Left ventricle myocardium inferior (tissue), 1 donor: Measurements from ENCODE around the gene KASH5. TPM values are rescaled to one million over a fixed set of nuclear protein-coding genes. Genes with fewer than 3 reads are reported as not detected.

Experiments
- DNase-seq: peaks from one replicate; pipeline ENCODE4 v3.0.0-alpha.2; 2020
- H3K27ac ChIP-seq: fragments of 200-600 bp; replicated peaks from 2 replicates; pipeline ENCODE4 v1.8.0; 2021
- H3K27me3 ChIP-seq: fragments of 200-600 bp; 2 replicates; pipeline ENCODE4 v1.8.0; 2021; ENCODE audit warnings: low read depth
- H3K36me3 ChIP-seq: fragments of 200-600 bp; 2 replicates; pipeline ENCODE4 v1.8.0; 2021
- H3K4me1 ChIP-seq: fragments of 200-600 bp; 2 replicates; pipeline ENCODE4 v1.8.0; 2021
- H3K4me3 ChIP-seq: fragments of 200-600 bp; 2 replicates; pipeline ENCODE4 v1.8.0; 2021; ENCODE audit warnings: mild to moderate bottlenecking, moderate library complexity
- H3K9me3 ChIP-seq: fragments of 200-600 bp; replicated peaks from 2 replicates; pipeline ENCODE4 v1.8.0; 2021
- intact Hi-C: fragments of 100-400 bp; cut with micrococcal nuclease; formaldehyde crosslinking; loops from one replicate; pipeline ENCODE4 v1.11.0; 2022
- total RNA-seq: library from RNA; stranded (reverse); fragmentation: NEBNext Ultra II Directional; extraction: Animal tissue kit (Norgen Biotek cat#: 25700); gene quantifications from one replicate; pipeline ENCODE4 v1.2.1, GENCODE V29; 2021
- TF ChIP-seq, protein P1 (sequence below): fragments of 200-600 bp; IDR thresholded peaks from 2 replicates; pipeline ENCODE4 v1.8.0; 2021; ENCODE audit warnings: antibody characterized with exemption, mild to moderate bottlenecking, borderline replicate concordance
- donor health status: DM: no; HTN: yes; CAD: no; lungs with severe emphysema.

Gene KASH5
- total RNA-seq, 1 donor from 2014 or later, result not detected

GRCh38 chr19:49411681-49412326, 23.8 kb downstream of the KASH5 start:
- H3K27me3 ChIP-seq, result peaks cover 59% of the 10 kb centered on the region
- no peak overlapping the region for H3K4me3 ChIP-seq
- H3K4me1 ChIP-seq, result no peaks in the 10 kb centered on the region
- no peak for DNase-seq
- intact Hi-C loops, result no loop called here
- H3K27ac ChIP-seq, result no peak overlapping the region
- TF ChIP-seq, protein P1, sequence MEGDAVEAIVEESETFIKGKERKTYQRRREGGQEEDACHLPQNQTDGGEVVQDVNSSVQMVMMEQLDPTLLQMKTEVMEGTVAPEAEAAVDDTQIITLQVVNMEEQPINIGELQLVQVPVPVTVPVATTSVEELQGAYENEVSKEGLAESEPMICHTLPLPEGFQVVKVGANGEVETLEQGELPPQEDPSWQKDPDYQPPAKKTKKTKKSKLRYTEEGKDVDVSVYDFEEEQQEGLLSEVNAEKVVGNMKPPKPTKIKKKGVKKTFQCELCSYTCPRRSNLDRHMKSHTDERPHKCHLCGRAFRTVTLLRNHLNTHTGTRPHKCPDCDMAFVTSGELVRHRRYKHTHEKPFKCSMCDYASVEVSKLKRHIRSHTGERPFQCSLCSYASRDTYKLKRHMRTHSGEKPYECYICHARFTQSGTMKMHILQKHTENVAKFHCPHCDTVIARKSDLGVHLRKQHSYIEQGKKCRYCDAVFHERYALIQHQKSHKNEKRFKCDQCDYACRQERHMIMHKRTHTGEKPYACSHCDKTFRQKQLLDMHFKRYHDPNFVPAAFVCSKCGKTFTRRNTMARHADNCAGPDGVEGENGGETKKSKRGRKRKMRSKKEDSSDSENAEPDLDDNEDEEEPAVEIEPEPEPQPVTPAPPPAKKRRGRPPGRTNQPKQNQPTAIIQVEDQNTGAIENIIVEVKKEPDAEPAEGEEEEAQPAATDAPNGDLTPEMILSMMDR, result no peak
- no peaks in the 10 kb centered on the region for H3K36me3 ChIP-seq
- H3K9me3 ChIP-seq, result no peaks in the 10 kb centered on the region

DNA sequence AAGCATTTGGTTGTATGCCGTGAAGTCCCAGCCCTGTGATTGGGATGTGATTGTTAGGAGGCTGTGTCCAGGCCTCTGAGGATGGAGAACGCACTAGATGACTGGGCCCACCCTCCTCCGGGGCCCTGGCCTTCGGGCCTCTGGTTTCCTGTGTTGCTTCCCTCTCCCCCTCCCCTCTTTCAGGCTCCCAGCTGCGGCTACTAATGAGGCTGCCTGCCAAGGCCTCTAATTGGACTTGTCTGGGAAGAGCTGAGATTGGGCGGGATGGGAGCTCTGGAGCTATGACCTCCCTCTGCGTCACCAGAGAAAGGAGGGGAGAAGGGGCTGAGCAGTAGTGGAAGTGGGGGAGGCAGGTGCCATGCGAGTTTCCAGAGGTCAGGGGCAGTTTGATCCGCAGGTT, 25.3 kb downstream of the KASH5 start:
- Histone ChIP-seq H3K9me3 (no peaks in the 10 kb centered on the region), H3K36me3 (no peaks in the 10 kb centered on the region), H3K27ac (no peak overlapping the region), H3K4me3 (no peak overlapping the region), H3K4me1 (no peaks in the 10 kb centered on the region), H3K27me3 (peaks cover 66% of the 10 kb centered on the region)
- intact Hi-C loops, result no loop called here
- DNase-seq, result no peak
- TF ChIP-seq, protein P1, result no peak

DNA sequence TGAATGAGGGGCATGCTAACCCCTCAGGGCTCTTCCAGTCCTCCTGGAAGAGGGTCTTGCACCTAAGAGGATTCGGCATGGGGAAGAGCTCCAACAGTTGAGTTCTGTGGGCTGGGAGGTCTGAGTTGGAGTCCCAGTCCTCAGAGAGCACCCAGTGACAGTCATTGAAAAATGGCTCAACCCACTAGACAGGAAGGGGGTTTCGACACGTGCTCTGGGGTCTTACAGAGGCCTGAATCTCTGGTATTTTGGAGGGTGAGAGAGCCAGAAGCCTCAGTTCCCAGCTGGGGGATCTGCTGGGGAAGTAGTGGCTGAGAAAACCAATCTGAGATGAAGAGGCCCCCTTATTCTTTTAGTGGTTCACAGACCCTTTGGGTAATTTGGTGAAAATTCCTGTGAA, 26.2 kb downstream of the KASH5 start:
- Histone ChIP-seq H3K4me3 (no peak overlapping the region), H3K9me3 (no peaks in the 10 kb centered on the region), H3K4me1 (no peaks in the 10 kb centered on the region), H3K27me3 (peaks cover 73% of the 10 kb centered on the region), H3K36me3 (no peaks in the 10 kb centered on the region), H3K27ac (no peak overlapping the region)
- TF ChIP-seq, protein P1, result no peak
- intact Hi-C loops, result no loop called here
- no peak for DNase-seq

DNA sequence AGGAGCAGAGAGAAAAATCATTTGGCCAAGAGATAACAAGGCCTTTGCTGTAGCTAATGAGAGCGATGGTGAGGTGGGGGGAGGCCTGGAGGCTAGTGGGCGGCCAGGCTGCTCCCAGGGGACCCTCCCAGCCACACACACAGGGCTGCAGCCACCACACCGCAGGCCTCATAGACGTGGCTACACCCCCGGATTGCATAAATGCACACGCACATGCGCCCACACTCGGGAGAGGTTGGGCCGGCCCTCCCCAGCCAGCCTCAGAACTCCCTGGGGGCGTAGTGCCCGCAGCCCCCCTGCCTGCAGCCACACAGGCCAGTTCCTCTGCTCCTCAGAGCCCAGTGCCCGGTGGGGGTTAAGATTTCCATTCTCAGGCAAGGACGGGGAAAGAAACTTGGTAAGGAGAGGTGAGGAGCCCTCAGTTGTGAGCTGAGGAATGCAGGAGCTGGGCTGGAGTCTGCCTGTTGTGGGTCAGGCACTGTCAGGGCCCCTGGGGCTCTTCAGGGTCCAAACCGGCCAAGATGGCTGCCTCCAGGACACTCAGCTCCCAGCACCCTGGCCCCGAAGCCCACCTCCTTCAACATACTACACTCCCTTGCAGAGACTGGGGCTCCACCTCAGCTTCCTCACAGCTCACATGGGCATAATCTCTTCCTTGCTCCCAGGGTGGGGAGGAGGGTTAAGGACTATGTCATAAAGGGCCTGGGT, 27.2 kb downstream of the KASH5 start:
- Histone ChIP-seq H3K9me3 (no peaks in the 10 kb centered on the region), H3K4me1 (no peaks in the 10 kb centered on the region), H3K27me3 (peaks cover 82% of the 10 kb centered on the region), H3K27ac (no peak overlapping the region), H3K4me3 (no peak overlapping the region), H3K36me3 (no peaks in the 10 kb centered on the region)
- TF ChIP-seq, protein P1, result no peak
- intact Hi-C loops, result no loop called here
- no peak for DNase-seq

GRCh38 chr19:49415810-49416200, 27.8 kb downstream of the KASH5 start:
- H3K27me3 ChIP-seq, result peaks cover 85% of the 10 kb centered on the region
- no peak for DNase-seq
- no peak overlapping the region for H3K4me3 ChIP-seq
- TF ChIP-seq, protein P1, result no peak
- peaks cover 3% of the 10 kb centered on the region for H3K4me1 ChIP-seq
- intact Hi-C loops, result no loop called here
- no peaks in the 10 kb centered on the region for H3K9me3 ChIP-seq
- H3K27ac ChIP-seq, result no peak overlapping the region
- H3K36me3 ChIP-seq, result no peaks in the 10 kb centered on the region
